NT2/D1 (cell line): ENCODE results near the gene C20orf141.

Experiments
- DNase-seq: peaks from one replicate; pipeline ENCODE4 v3.0.0-alpha.2; 2011; ENCODE audit warnings: low read depth, low spot score
- H3K27me3 ChIP-seq: 2 replicates; pipeline ENCODE4 v1.6.0; 2011; ENCODE audit warnings: mild to moderate bottlenecking; ENCODE audit not compliant: insufficient read length, insufficient read depth
- H3K36me3 ChIP-seq: 2 replicates; pipeline ENCODE4 v1.6.1; 2011; ENCODE audit warnings: mild to moderate bottlenecking, low read length, mixed read lengths; ENCODE audit not compliant: insufficient read depth, insufficient read length
- H3K4me1 ChIP-seq: 2 replicates; pipeline ENCODE4 v1.5.1; 2011; ENCODE audit not compliant: insufficient read depth, insufficient read length
- H3K4me3 ChIP-seq: 2 replicates; pipeline ENCODE4 v1.5.1; 2011; ENCODE audit warnings: low read depth; ENCODE audit not compliant: insufficient read length
- H3K9ac ChIP-seq: 2 replicates; pipeline ENCODE4 v1.6.0; 2011; ENCODE audit warnings: low read depth; ENCODE audit not compliant: insufficient read length
- H3K9me3 ChIP-seq: 2 replicates; pipeline ENCODE4 v1.5.1; 2011; ENCODE audit warnings: mild to moderate bottlenecking, low read length; ENCODE audit not compliant: insufficient read depth
- SUZ12 ChIP-seq: IDR thresholded peaks from 2 replicates; pipeline ENCODE4 v1.6.1; 2011; ENCODE audit not compliant: insufficient read length, insufficient read depth; ENCODE audit errors: extremely low read depth
- YY1 ChIP-seq: IDR thresholded peaks from 2 replicates; pipeline ENCODE4 v1.6.1; 2011; ENCODE audit not compliant: insufficient read length, insufficient read depth
- ZNF274 ChIP-seq: IDR thresholded peaks from 2 replicates; pipeline ENCODE4 v1.6.1; 2011; ENCODE audit warnings: mild to moderate bottlenecking, low read depth, low read length

C20orf141 gene

DNA sequence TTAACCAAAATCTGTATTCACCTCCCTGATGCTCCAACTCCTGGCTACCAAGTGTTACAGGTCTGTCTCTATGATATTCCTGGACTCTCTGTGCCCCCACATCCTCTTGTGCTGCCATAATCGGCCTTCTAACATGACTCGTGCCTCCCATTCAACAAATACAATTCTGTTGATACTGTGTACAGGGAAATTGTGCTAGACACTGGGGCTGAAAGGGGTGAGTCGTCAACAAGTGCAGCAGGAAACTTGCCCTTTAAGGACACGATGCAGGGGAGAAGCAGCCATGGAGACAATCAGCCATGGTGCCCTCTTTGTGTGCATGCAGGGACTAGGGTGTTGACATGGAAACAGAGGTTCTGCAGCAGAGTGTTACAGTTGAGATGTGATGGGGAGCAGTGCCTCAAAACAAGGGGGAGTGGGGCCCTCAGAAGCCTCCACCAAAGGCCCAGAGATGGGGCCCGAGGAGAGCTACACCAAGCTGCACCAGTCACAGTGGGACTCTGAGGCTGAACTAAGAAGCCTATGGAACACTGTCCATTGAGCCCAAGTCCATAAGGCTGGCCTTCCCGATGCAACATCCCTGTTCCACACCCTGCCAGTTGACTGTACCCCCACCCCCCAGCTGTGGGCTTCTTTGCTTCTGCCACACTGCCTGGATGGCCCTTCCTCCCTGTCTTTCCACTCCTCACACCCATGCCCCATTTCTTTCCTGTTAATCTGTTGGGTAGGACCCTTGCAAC, 22.6 kb downstream of the C20orf141 start:
- no peak overlapping the region for H3K4me3 ChIP-seq
- no peaks in the 10 kb centered on the region for H3K9me3 ChIP-seq
- H3K27me3 ChIP-seq: no peaks in the 10 kb centered on the region
- TF ChIP-seq SUZ12: no peak
- TF ChIP-seq YY1: no peak
- no peak for TF ChIP-seq ZNF274
- H3K36me3 ChIP-seq: peaks cover 44% of the 10 kb centered on the region
- no peak overlapping the region for H3K9ac ChIP-seq
- H3K4me1 ChIP-seq: peaks cover 5% of the 10 kb centered on the region
- no peak for DNase-seq

DNA sequence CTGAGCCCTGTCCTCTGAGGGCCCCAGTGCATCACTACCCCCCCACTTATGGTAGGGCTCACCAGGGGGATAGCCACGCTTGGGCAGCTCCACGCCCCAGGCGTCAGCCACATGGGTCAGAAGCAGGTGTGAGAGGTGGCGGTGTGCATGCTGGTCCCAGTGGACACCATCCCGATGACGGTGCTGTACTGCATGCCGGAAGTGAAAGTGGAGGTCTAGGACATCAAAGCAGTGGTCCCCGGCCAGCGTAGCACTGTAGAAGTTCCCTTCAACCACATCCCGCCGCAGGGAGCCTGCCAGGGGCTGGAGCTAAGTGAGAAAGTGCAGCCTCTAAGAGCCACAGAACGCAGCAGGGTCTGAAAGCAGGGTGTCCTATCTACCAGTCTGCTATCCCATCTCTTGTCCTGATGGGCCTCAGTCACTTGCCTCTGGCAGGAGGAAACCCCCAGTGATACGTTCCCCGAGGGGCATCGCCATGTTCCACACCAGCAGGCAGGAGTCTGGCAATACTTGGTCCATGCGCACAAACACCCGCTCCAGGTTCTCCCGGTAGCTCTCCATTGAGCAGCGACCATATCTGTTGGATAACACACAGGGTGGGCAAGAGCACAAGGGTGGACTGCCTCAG, 23.5 kb downstream of the C20orf141 start:
- H3K9me3 ChIP-seq: no peaks in the 10 kb centered on the region
- H3K36me3 ChIP-seq: peaks cover 44% of the 10 kb centered on the region
- no peaks in the 10 kb centered on the region for H3K27me3 ChIP-seq
- DNase-seq: no peak
- no peak overlapping the region for H3K9ac ChIP-seq
- H3K4me1 ChIP-seq: peaks cover 5% of the 10 kb centered on the region
- H3K4me3 ChIP-seq: no peak overlapping the region
- no peak for TF ChIP-seq ZNF274
- TF ChIP-seq YY1: no peak
- no peak for TF ChIP-seq SUZ12

DNA sequence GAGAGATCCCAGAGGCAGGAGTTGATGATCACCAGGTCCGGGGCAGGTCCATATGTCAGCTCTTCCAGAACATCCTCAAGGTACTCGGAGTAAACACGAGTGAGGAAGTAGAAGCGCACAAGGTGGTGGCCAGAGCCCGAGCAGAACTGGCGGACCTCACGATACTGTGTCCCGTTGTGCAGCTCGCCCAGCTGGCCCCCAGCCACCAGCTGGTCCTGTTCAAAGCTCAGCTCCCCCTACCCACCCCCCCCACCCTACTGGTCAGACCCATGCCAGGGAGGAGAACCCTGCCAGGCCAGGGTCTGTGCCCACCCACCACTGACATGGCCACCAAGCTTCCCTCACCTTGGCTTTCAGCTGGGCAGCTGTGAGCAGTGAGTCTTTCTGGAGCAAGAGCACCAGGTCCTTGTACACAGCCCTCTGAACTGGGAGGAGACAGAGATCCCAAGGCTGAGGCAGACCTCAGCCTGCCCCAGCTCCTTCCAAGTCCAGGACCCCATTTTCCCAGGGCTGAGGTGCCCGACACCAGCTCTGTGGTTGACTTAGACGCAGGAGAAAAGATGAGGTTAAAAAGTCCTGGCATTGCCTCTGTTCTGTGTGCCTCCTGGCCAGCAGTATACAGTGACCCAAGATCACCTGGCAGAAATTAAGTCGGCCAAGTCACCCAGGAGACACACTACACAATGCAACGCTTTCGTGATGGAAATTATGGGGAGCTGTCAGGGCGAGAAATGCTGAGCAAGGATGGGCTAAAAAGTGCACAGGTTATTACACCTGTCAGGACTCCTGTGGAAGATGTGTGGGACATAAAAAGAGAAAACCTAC, 24.3 kb downstream of the C20orf141 start:
- H3K9me3 ChIP-seq: no peaks in the 10 kb centered on the region
- H3K4me3 ChIP-seq: no peak overlapping the region
- no peak overlapping the region for H3K9ac ChIP-seq
- no peak for DNase-seq
- H3K4me1 ChIP-seq: peaks cover 5% of the 10 kb centered on the region
- H3K36me3 ChIP-seq: peaks cover 43% of the 10 kb centered on the region
- no peaks in the 10 kb centered on the region for H3K27me3 ChIP-seq
- no peak for TF ChIP-seq SUZ12
- TF ChIP-seq ZNF274: no peak
- no peak for TF ChIP-seq YY1

DNA sequence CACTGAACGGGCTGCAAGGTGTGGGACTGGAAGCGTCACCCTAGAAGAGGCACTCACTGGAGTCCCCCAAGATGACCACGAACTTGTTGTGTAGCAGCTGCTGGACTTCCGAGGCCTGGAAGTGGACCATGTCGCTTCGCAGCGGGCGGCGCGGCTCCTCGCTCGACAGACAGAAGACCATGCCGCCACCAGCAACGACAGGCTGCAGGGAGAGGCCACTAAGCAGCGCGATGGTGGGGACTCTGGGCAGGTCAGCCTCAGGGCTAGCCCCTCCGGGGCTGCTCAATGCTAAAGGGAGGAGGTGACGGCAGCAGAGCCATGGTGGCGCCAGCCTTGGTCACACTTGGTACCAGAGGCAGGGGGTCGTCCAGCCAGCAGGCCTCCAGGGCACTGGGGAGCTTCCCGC, 24.9 kb downstream of the C20orf141 start:
- DNase-seq: no peak

DNA sequence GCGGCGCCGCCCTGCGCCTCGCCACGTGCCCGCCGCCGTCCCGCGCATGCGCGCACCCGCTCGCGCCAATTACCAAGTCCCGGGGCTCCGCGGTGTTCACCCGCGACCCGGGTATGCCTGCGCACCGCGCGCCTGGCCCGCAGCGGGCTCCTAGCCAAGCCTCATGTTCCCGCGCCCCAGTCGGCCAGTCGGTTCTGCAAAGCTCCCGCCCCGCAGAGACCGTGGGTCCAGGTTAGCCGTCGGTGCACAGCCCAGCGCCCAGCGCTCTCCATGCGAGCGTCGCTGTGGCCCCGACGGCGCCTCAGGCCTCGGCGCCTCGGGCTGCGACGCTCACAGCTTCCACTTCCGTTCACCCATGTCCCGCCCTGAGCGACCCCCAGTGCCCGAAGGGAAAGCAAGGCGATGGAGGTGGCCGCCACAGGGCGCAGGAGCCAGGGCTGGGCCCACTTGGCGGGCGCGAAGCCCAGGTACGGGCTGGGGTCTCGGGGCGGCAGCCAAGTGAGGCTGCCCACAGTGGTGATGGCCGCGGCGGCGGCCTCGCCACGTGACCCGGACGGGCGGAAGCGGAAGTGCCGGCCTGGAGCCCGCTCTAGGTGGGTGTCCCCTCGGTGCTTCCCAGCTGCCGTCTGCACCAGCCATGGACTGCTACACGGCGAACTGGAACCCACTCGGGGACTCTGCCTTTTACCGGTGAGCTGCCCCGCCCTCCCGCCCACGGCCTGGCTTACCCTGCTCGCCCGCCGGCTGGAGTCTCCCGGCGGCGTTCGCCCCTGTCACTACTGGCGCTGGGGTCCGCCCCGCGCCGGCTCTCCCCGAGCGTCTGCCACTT, 25.6 kb downstream of the C20orf141 start, which contains the start of the genes PCED1A and VPS16:
Gene PCED1A (minus strand): TSS at position 518 of the 829 bp plus-strand sequence. CDS start 743 bp downstream, outside the sequence.
Gene VPS16 (plus strand): TSS at position 608 of the 829 bp plus-strand sequence. CDS start 30 bp downstream, at position 638.
- H3K9ac ChIP-seq: peak within 1 kb of the TSS; percentile 82
- DNase-seq: peak; percentile 76
- no peaks in the 10 kb centered on the region for H3K27me3 ChIP-seq
- H3K4me1 ChIP-seq: peaks cover 5% of the 10 kb centered on the region
- H3K4me3 ChIP-seq: peak within 1 kb of the TSS; percentile 67
- no peaks in the 10 kb centered on the region for H3K9me3 ChIP-seq
- TF ChIP-seq YY1: peak; percentile 88
- TF ChIP-seq SUZ12: no peak
- TF ChIP-seq ZNF274: no peak
- H3K36me3 ChIP-seq: peaks cover 39% of the 10 kb centered on the region

More for the DNA sequence above, 24.9 kb downstream of the C20orf141 start:
- no peak overlapping the region for H3K9ac ChIP-seq
- TF ChIP-seq YY1: no peak
- TF ChIP-seq ZNF274: no peak
- TF ChIP-seq SUZ12: no peak
- H3K9me3 ChIP-seq: no peaks in the 10 kb centered on the region
- peak overlapping the region; percentile 67 for H3K4me3 ChIP-seq
- H3K27me3 ChIP-seq: no peaks in the 10 kb centered on the region
- H3K36me3 ChIP-seq: peaks cover 40% of the 10 kb centered on the region
- peaks cover 5% of the 10 kb centered on the region for H3K4me1 ChIP-seq

DNA sequence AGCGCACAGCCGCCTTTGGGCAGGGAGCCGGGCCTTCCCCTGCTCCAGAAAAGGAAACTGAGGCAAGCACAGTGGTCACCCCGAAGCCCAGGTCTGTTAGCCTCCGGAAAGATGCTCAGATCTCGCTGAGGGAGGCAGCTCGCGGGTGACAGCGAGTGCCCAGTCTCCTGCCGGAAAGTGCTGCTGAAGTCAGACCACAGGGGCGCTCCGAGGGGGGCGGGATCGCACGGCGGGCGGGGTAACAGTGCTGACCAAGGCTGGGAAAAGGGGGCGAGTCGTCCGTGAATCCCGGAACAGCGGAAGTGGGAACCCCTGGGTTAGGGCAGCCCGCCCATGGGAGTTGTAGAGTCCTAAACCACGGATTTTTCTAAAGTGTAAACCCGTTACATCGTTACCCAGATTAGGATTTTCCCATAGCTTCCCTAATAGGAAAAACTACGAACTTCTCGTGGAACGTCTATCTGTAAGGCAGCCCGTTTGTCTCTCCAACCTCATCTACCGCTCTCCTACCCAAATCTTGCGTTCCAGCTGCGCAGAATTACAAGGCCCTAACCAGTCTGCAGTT, 26.3 kb downstream of the C20orf141 start:
- Histone ChIP-seq H3K9me3 (no peaks in the 10 kb centered on the region), H3K36me3 (peaks cover 34% of the 10 kb centered on the region), H3K4me1 (peaks cover 5% of the 10 kb centered on the region), H3K9ac (peak overlapping the region; percentile 82), H3K27me3 (no peaks in the 10 kb centered on the region), H3K4me3 (peak overlapping the region; percentile 67)
- no peak for DNase-seq
- TF ChIP-seq ZNF274 (no peak), SUZ12 (no peak), YY1 (no peak)
